SK-N-SH treated with all-trans-retinoic acid at 6 μM for 48 hours (cell line): ENCODE results near the gene ETNK2.

Experiments used
- ATAC-seq: fragments of 200-7000 bp; cut with Tn5 transposase; 3 replicates; pipeline ENCODE4 v1.9.1; 2020; ENCODE audit warnings: mild to moderate bottlenecking, moderate library complexity
- ARNTL ChIP-seq: fragments of 450-650 bp; formaldehyde crosslinking; IDR thresholded peaks from 2 replicates; pipeline ENCODE4 v1.5.0; 2020; ENCODE audit warnings: low read depth, mild to moderate bottlenecking, moderate library complexity, borderline replicate concordance
- BACH2 ChIP-seq: fragments of 250-450 bp; sonication (Bioruptor Pico); IDR thresholded peaks from 2 replicates; pipeline ENCODE4 v1.9.0; 2021; ENCODE audit warnings: mild to moderate bottlenecking, borderline replicate concordance
- CSDC2 ChIP-seq: fragments of 250-450 bp; sonication (Bioruptor Pico); IDR thresholded peaks from 2 replicates; pipeline ENCODE4 v1.5.0; 2020; ENCODE audit warnings: mild to moderate bottlenecking, moderate library complexity
- ESRRG ChIP-seq: fragments of 250-450 bp; sonication (Bioruptor Pico); IDR thresholded peaks from 2 replicates; pipeline ENCODE4 v1.6.1; 2021; ENCODE audit warnings: mild to moderate bottlenecking
- GLIS3 ChIP-seq: fragments of 250-450 bp; sonication (Bioruptor Pico); IDR thresholded peaks from 2 replicates; pipeline ENCODE4 v1.5.0; 2020; ENCODE audit warnings: mild to moderate bottlenecking, moderate library complexity
- ISL1 ChIP-seq: fragments of 250-450 bp; sonication (Bioruptor Pico); IDR thresholded peaks from 2 replicates; pipeline ENCODE4 v2.1.2; 2022; ENCODE audit warnings: mild to moderate bottlenecking, moderate library complexity
- OSR1 ChIP-seq: fragments of 250-450 bp; sonication (Bioruptor Pico); IDR thresholded peaks from 2 replicates; pipeline ENCODE4 v1.8.0; 2022; ENCODE audit warnings: moderate library complexity, mild to moderate bottlenecking, inconsistent platforms
- PATZ1 ChIP-seq: fragments of 250-450 bp; sonication (Bioruptor Pico); IDR thresholded peaks from 2 replicates; pipeline ENCODE4 v1.8.0; 2020; ENCODE audit warnings: mild to moderate bottlenecking, moderate library complexity, borderline replicate concordance
- POU6F1 ChIP-seq: fragments of 250-450 bp; sonication (Bioruptor Pico); IDR thresholded peaks from 2 replicates; pipeline ENCODE4 v1.8.0; 2021; ENCODE audit warnings: low read depth, mild to moderate bottlenecking, moderate library complexity, borderline replicate concordance
- RARB ChIP-seq: fragments of 250-450 bp; sonication (Bioruptor Pico); IDR thresholded peaks from 2 replicates; pipeline ENCODE4 v1.8.0; 2021; ENCODE audit warnings: mild to moderate bottlenecking, moderate library complexity
- SNAI2 ChIP-seq: fragments of 250-450 bp; sonication (Bioruptor Pico); IDR thresholded peaks from 2 replicates; pipeline ENCODE4 v1.5.0; 2020; ENCODE audit warnings: mild to moderate bottlenecking, moderate library complexity
- TCF4 ChIP-seq: fragments of 250-450 bp; sonication (Bioruptor Pico); IDR thresholded peaks from 2 replicates; pipeline ENCODE4 v1.8.0; 2021; ENCODE audit warnings: mild to moderate bottlenecking, moderate library complexity, borderline replicate concordance
- TOX ChIP-seq: fragments of 250-450 bp; sonication (Bioruptor Pico); IDR thresholded peaks from 2 replicates; pipeline ENCODE4 v1.8.0; 2021; ENCODE audit warnings: mild to moderate bottlenecking, moderate library complexity, borderline replicate concordance
- ZC3H10 ChIP-seq: fragments of 250-450 bp; sonication (Bioruptor Pico); IDR thresholded peaks from 2 replicates; pipeline ENCODE4 v1.5.1; 2021; ENCODE audit warnings: mild to moderate bottlenecking, moderate library complexity
- ZFP3 ChIP-seq: fragments of 250-450 bp; sonication (Bioruptor Pico); IDR thresholded peaks from 2 replicates; pipeline ENCODE4 v1.5.0; 2020; ENCODE audit warnings: mild to moderate bottlenecking, moderate library complexity
- ZFP30 ChIP-seq: fragments of 450-650 bp; formaldehyde crosslinking; IDR thresholded peaks from 2 replicates; pipeline ENCODE4 v1.5.0; 2022; ENCODE audit warnings: mild to moderate bottlenecking, moderate library complexity
- ZNF565 ChIP-seq: fragments of 450-650 bp; formaldehyde crosslinking; conservative IDR thresholded peaks from 2 replicates; pipeline ENCODE4 v1.5.0; 2020; ENCODE audit warnings: low read depth, mild to moderate bottlenecking, moderate library complexity
- ZNF70 ChIP-seq: fragments of 450-650 bp; formaldehyde crosslinking; IDR thresholded peaks from 2 replicates; pipeline ENCODE4 v1.5.0; 2020; ENCODE audit warnings: mild to moderate bottlenecking, moderate library complexity
- ZNF8 ChIP-seq: fragments of 450-650 bp; formaldehyde crosslinking; IDR thresholded peaks from 2 replicates; pipeline ENCODE4 v1.5.0; 2020; ENCODE audit warnings: mild to moderate bottlenecking, moderate library complexity
- TF ChIP-seq, protein P1 (sequence below): fragments of 250-450 bp; sonication (Bioruptor Pico); IDR thresholded peaks from 2 replicates; pipeline ENCODE4 v1.5.0; 2020; ENCODE audit warnings: mild to moderate bottlenecking, moderate library complexity
- TF ChIP-seq, protein P2 (sequence below): fragments of 250-450 bp; sonication (Bioruptor Pico); IDR thresholded peaks from 2 replicates; pipeline ENCODE4 v1.5.1; 2021; ENCODE audit warnings: mild to moderate bottlenecking, moderate library complexity

The ETNK2 gene

GRCh38 chr1:204146309-204146708, 5.5 kb downstream of the ETNK2 start:
- no peak for ATAC-seq
- TF ChIP-seq PATZ1 (CRISPR knock-in tag) = no peak
- TF ChIP-seq, protein P1, sequence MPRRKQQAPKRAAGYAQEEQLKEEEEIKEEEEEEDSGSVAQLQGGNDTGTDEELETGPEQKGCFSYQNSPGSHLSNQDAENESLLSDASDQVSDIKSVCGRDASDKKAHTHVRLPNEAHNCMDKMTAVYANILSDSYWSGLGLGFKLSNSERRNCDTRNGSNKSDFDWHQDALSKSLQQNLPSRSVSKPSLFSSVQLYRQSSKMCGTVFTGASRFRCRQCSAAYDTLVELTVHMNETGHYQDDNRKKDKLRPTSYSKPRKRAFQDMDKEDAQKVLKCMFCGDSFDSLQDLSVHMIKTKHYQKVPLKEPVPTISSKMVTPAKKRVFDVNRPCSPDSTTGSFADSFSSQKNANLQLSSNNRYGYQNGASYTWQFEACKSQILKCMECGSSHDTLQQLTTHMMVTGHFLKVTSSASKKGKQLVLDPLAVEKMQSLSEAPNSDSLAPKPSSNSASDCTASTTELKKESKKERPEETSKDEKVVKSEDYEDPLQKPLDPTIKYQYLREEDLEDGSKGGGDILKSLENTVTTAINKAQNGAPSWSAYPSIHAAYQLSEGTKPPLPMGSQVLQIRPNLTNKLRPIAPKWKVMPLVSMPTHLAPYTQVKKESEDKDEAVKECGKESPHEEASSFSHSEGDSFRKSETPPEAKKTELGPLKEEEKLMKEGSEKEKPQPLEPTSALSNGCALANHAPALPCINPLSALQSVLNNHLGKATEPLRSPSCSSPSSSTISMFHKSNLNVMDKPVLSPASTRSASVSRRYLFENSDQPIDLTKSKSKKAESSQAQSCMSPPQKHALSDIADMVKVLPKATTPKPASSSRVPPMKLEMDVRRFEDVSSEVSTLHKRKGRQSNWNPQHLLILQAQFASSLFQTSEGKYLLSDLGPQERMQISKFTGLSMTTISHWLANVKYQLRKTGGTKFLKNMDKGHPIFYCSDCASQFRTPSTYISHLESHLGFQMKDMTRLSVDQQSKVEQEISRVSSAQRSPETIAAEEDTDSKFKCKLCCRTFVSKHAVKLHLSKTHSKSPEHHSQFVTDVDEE (CRISPR knock-in tag) = no peak
- no peak for TF ChIP-seq CSDC2 (CRISPR knock-in tag)
- TF ChIP-seq TCF4 (CRISPR knock-in tag) = no peak
- TF ChIP-seq ZNF70 (CRISPR knock-in tag) = no peak
- no peak for TF ChIP-seq OSR1 (CRISPR knock-in tag)
- no peak for TF ChIP-seq POU6F1 (CRISPR knock-in tag)
- TF ChIP-seq ZFP30 = no peak
- no peak for TF ChIP-seq ZNF565 (CRISPR knock-in tag)
- TF ChIP-seq SNAI2 (CRISPR knock-in tag) = no peak
- no peak for TF ChIP-seq ISL1 (CRISPR knock-in tag)
- TF ChIP-seq, protein P2, sequence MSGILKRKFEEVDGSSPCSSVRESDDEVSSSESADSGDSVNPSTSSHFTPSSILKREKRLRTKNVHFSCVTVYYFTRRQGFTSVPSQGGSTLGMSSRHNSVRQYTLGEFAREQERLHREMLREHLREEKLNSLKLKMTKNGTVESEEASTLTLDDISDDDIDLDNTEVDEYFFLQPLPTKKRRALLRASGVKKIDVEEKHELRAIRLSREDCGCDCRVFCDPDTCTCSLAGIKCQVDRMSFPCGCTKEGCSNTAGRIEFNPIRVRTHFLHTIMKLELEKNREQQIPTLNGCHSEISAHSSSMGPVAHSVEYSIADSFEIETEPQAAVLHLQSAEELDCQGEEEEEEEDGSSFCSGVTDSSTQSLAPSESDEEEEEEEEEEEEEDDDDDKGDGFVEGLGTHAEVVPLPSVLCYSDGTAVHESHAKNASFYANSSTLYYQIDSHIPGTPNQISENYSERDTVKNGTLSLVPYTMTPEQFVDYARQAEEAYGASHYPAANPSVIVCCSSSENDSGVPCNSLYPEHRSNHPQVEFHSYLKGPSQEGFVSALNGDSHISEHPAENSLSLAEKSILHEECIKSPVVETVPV = no peak
- TF ChIP-seq RARB (CRISPR knock-in tag) = no peak
- no peak for TF ChIP-seq BACH2 (CRISPR knock-in tag)
- TF ChIP-seq TOX (CRISPR knock-in tag) = no peak
- TF ChIP-seq ZFP3 = no peak
- TF ChIP-seq ARNTL (CRISPR knock-in tag) = no peak
- no peak for TF ChIP-seq GLIS3 (CRISPR knock-in tag)
- TF ChIP-seq ESRRG (CRISPR knock-in tag) = no peak

DNA sequence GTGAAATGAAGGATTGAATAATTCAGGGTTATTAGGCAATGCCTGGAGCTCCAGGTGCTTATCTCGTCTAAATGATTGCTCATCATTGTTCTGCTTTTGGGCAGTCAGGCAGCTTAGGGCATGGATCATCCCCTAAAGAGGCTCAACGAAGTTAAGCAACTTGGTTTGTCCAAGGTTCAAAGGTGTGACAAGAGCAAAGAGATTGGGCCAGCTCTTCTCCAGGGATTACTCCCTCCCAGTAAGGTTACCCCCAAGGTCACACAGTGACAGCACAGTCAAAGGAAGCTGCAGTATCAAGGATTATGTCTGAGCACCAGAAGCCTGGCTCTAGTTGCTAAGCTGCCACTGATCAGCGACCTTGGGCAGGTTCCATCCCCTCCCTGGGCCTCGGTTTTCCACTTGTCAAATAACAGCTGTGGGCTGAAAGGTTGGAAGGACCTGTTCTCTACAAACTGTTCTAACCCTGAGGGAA, 6.8 kb downstream of the ETNK2 start:
- TF ChIP-seq, protein P2 = no peak
- no peak for TF ChIP-seq ZNF565 (CRISPR knock-in tag)
- TF ChIP-seq ZC3H10 (CRISPR knock-in tag) = no peak
- no peak for TF ChIP-seq ISL1 (CRISPR knock-in tag)
- no peak for TF ChIP-seq TOX (CRISPR knock-in tag)
- TF ChIP-seq, protein P1 (CRISPR knock-in tag) = no peak
- TF ChIP-seq BACH2 (CRISPR knock-in tag) = no peak
- no peak for TF ChIP-seq ZFP3
- no peak for TF ChIP-seq ZNF70 (CRISPR knock-in tag)
- TF ChIP-seq TCF4 (CRISPR knock-in tag) = no peak
- no peak for TF ChIP-seq ARNTL (CRISPR knock-in tag)
- no peak for TF ChIP-seq GLIS3 (CRISPR knock-in tag)
- TF ChIP-seq OSR1 (CRISPR knock-in tag) = no peak
- TF ChIP-seq SNAI2 (CRISPR knock-in tag) = no peak
- TF ChIP-seq ZNF8 (CRISPR knock-in tag) = no peak
- no peak for TF ChIP-seq ZFP30
- TF ChIP-seq CSDC2 (CRISPR knock-in tag) = no peak
- TF ChIP-seq, all 23 proteins: peak for 0
- no peak for ATAC-seq
